CD4-positive, alpha-beta T cell treated with Interleukin-4 for 1 hour (primary cell): ENCODE results near the gene GTF2F2.
"Not testable (repeated sequence)": the region's sequence is repeated elsewhere in the genome, so short reads cannot be mapped to it uniquely, and the experiment has no call there.

Source experiments
- DNase-seq, 2 donors: peaks; one replicate each; pipeline ENCODE4 v3.0.0-alpha.2; 2020 to 2022

The GTF2F2 gene

GRCh38 chr13:45219123-45219891 lies 99.0 kb downstream of the GTF2F2 start:
- DNase-seq = no peak

- no peak for DNase-seq
Measured at GRCh38 chr13:45219938-45220375, 99.6 kb downstream of the GTF2F2 start.

DNA sequence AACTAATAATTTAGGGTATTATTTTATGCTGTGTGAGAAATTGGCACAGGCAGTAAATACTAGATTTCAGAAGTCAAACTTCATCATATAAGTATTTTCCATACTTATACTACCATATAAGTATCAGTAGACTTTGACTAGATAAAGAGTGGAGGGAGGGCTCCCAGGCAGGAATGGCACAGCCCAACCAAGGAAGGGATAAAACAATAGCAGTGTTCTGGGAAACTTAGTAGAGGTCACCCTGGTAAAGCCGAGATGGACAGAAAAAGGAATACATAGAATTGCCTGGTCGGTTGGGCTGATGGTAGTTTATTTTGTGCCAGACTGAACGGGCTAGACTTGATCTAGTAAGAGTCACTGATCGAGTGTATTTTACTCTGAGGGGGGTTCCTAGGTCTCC lies 100.1 kb downstream of the GTF2F2 start:
- DNase-seq = no peak

DNA sequence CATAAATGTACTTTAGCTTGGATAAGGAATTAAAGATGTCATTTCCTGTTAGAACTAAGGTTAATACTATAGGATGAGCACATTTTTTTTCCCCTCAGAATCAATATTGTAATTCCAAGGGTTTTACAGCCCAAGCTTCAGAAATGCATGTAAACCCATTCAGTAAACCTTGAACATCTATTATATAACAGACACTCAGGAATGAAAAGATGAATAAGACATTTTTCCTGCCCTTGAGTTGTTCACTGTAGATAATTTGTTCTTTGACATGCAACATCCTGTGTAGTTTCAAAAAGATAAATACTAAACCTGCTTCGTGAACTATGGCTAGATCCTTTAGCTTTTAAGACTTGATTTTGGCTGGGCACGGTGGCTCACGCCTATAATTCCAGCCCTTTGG lies 102.2 kb downstream of the GTF2F2 start:
- DNase-seq = no peak

- DNase-seq = no peak
Measured at GRCh38 chr13:45222919-45223318, 102.6 kb downstream of the GTF2F2 start.

DNA sequence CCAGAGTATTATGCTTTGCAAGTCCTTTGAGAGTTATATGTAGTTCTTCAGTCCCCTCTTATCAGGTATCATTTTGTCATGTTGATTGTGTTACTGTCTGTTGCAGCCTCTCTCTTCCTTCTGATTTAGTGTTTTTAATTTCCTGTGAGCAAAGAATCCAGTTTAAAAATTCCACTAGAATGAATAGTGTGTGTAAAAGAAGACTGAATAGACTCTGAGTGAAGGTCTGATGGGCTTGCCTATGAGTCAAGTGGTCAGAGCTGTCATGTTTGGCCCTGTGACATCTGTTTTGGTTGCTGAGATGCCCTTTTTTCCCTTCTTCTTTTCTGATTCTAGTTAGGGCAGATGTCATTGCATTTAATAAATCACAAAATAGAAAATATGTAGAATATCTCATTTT lies 103.9 kb downstream of the GTF2F2 start:
- no peak for DNase-seq

- DNase-seq = no peak
Measured at GRCh38 chr13:45225370-45225769, 105.1 kb downstream of the GTF2F2 start.

GRCh38 chr13:45226024-45226423 lies 105.7 kb downstream of the GTF2F2 start:
- DNase-seq = no peak

DNA sequence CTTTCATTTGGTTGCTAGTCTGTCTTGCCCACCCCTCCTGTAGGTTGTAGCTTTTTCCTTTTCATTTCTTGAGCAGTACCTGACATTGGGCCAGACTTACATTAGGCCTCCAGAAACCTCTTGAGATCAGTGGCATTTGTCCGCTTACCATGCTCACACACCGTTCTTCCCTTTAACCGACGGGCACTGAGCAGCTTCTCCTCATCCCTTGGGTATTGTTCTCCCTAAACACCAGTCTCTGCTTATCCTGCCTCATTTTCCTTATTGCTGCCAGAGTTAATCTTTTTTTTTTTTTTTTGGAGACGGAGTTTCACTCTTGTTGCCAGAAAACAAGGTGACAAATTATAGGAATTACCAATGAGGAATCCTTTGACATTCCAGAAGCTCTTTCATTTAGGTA lies 107.7 kb downstream of the GTF2F2 start:
- no peak for DNase-seq

- no peak for DNase-seq
Measured at GRCh38 chr13:45229172-45229571, 108.9 kb downstream of the GTF2F2 start.

DNA sequence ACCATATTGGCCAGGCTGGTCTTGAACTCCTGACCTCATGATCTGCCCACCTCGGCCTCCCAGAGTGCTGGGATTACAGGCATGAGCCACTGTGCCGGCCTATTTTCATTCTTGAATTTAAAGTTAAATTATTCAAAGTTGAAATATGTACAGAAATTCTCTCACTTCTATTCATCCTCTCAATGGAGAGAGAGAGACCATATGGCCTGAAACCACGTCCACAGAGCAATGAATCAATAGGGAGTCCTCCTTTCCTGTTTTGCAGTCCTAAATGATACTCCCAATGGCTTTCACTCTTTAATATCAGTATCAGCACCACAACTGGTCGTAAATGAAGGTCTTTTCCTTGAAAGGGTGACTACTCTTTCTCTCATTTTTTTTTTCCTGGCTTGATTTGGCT lies 111.0 kb downstream of the GTF2F2 start:
- no peak for DNase-seq

GRCh38 chr13:45231722-45232121 lies 111.4 kb downstream of the GTF2F2 start:
- DNase-seq = no peak

- no peak for DNase-seq
Measured at GRCh38 chr13:45232591-45232990, 112.3 kb downstream of the GTF2F2 start.

DNA sequence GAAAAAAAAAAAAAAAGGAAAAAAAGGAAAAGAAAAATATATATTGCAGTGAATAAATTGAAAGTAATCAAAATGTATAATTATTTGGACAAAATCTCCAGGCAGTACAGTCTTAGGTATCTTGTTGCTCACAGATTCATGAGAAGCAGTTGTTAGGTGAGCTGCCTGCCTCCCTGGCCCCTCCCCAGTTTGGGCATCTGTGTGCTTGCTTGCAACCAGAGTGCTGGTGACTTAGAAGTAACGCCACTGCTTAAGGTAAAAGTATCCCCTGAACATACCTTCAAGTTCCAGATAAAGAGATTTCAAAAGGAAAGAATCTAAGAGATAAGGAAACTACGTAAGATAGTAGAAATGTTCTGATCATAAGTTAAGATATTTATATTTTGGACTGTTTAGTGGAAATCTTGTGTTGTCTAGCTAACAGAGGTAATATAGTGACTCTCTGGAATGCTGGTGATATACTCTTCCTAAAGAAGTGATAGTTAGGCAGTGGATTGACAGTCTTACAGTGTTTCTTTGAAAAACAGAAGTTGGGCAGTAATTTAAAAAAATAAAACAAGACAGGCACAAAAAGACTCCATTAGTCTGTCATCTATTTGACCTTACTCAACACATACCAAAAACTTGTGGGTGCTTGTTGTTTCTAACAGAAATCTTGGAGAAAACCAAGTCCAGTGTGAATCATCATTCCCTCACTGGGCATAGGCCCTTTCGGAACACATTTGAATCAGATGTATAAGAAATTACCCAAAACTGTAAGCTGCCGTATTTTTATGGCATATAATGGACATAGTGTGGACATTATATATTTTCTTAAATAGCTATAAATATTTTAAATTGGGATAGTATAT lies 118.9 kb downstream of the GTF2F2 start:
- no peak for DNase-seq

DNA sequence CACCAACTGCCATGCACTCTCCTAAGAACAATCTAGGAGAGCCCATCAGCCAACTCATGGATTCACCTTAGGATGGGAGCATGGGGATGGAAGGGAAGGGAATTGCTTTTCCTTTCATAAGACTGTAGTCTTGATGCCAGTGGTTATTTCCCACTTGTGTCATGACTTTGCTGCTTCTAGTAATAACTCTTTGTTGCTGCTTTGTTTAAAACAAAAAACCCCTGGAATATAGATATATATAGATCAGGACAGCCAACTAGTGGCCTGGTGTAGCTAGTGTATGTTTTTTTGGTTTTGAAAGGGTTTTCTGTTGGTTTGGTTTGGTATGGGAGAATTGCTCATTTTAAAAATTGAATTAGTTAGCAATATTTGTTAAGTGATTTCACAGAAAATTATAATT lies 119.8 kb downstream of the GTF2F2 start:
- no peak for DNase-seq

GRCh38 chr13:45242070-45242469 lies 121.8 kb downstream of the GTF2F2 start:
- DNase-seq = no peak

DNA sequence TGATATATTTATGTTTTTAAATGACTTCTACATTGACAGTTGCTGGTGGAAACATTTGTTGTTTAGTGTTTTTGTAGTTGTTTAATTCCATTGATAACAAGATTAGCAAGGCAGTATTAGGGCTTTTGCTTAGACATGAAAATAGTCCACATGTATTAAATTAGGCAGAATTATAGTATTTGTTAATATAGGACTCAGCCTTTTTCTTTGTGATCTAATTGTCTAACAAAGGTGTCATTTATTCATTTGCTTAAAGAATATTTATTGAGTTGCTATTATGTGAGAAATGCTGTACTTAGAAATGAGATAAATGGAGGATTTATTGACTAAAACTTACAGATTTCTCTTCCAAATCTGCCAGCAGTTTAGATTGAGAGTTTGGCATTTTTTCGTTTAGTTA lies 122.2 kb downstream of the GTF2F2 start:
- DNase-seq = no peak

DNA sequence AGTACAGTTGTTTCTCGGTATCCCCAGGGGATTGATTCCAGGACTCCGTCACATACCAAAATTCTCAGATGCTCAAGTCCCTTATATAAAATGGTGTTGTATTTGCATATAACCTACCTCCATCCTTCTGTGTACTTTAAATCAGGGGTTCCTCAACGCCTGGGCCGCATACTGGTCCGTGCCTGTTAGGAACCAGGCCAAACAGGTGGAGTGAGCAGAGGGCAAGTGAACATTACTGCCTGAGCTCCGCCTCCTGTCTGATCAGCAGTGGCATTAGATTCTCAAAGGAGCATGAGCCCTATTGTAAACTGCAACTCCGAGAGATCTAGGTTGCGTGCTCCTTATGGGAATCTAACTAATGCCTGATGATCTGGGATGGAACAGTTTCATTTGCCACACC lies 122.8 kb downstream of the GTF2F2 start:
- no peak for DNase-seq

DNA sequence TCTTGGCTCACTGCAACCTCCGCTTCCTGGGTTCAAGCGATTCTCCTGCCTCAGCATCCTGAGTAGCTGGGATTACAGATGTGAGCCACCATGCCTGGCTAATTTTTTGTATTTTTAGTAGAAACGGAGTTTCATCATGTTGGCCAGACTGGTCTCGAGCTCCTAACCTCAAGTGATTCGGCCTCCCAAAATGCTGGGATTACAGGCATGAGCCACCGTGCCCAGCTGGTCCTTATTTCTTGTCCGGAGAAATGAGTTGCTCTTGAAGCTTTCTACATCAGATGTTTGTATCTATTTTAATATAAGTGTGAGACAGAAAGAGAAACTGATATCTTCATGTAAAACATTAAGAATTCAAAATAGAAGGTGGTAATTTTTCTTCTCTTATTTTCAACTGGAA lies 124.4 kb downstream of the GTF2F2 start:
- DNase-seq = not testable (repeated sequence)

- no peak for DNase-seq
Measured at GRCh38 chr13:45249662-45250061, 129.4 kb downstream of the GTF2F2 start.

GRCh38 chr13:45254396-45254795 lies 134.1 kb downstream of the GTF2F2 start:
- DNase-seq = no peak

- DNase-seq = no peak
Measured at GRCh38 chr13:45255247-45255987, 135.1 kb downstream of the GTF2F2 start.

DNA sequence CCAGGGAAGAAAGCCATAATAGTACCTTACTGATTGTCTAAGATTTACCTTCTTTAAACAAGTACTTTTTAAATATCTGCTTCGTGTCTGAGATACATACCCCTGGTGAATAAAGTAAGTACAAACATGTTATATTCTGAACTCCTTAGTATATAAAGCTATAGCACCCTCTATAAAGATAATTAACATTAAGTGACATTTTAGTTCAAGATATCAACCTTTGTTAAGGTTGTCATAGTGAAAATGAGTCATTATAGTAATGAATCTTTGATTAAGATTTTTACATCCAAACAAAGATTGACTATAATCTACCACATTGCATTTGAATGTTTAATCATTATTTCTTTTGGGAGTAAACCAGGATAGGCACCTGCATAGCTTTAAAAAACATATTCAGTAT lies 135.9 kb downstream of the GTF2F2 start:
- no peak for DNase-seq
